CD4-positive, alpha-beta T cell treated with Interleukin-6 at 100 ng/mL for 8 hours (primary cell): Measurements from ENCODE around the gene GKN1.

Experiments
- DNase-seq: peaks from one replicate; pipeline ENCODE4 v3.0.0-alpha.2; 2020; ENCODE audit warnings: mixed read lengths, low spot score

Gene GKN1

DNA sequence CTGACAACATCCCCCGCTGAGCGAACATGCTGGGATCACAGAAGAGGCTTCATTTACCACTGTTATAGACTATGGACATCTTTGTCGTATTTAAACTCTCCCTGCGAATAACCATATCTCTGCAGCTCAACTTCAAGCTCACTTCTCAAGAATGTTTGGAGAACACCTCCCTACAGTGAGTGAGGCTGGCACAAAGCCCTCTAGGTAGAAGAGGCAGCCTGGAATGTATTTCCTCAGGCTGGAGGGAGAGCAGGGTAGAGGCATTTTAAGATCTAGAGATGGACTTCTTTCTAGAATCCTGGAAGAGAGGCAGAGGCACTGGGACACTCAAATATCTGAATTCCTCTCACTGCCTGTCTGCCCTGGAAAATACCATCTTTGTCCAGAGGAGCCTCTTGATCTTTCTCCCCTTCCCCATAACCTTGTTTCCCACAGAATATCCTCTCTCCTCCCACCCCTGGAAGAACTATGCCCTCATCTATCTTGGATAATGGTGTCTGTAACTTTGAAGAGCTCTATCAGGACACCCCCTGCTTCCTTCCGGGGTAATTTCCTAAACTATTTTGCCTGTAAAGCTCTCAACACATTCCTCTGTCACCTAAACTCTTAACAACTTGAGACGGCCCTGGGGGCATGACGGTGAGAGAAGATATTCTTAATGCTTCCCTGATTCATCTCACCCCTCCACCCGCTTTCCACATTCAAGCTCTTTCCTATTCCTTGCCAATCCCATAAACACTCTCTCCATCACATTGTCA is 36.2 kb downstream of the GKN1 start:
- no peak for DNase-seq

GRCh38 chr2:69011611-69012157 is 37.2 kb downstream of the GKN1 start:
- DNase-seq, result no peak

- DNase-seq, result peak; percentile 33
These were observed 38.1 kb downstream of the GKN1 start for GRCh38 chr2:69012310-69013141.

GRCh38 chr2:69013142-69013839 is 38.9 kb downstream of the GKN1 start, which contains the start of gene ANTXR1:
Gene ANTXR1, plus strand, starts transcription at chr2:69013179. Its CDS starts 321 bp downstream, at chr2:69013500.
- DNase-seq, result no peak

DNA sequence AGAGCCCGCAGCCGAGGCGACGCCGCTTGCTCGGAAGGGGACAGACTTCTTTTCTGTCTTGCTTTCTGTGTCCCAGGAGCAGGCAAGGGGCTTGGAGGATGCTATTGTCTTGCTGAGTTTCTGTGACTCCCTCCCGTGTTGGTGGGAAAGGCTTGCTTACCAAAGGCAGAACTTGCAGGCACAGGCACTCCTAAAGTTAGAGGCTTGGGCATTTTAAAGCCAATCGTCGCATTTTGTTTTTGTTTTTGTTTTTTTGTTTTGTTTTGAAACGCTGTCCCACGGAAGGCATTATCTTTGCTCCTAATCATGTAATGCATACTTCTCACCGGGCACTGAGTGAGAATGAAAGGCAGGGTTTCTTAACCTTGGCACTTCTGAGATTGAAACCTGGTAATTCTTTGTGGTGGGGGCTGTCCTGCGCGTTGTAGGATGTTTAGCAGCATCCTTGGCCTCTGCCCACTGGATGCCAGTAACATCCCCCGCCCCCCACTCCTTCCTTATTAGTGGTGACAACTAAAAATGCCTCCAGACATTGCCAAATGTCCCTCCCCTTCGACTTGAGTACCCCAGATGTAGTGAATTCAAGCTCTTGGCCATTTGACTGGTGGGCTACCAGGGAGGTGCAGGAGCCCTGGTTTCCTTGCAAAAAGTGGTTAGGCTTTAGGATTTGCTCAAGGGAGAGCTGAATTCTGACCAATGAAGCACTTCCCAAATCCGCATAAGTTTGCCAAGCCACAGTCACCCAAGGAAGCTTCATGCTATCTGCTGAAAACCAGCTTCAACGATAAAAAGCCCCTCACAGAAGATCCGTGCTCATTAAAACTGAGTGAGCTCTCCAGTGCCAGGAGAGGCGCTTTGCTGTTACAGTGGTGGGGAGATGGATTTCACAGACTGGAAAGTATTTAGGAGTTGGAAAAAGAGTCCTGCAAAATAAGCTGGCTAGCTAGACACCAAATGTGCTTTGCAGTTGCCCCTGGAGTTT is 39.7 kb downstream of the GKN1 start:
- DNase-seq, result no peak

GRCh38 chr2:69017080-69017479 is 42.6 kb downstream of the GKN1 start:
- no peak for DNase-seq

GRCh38 chr2:69017835-69018234 is 43.4 kb downstream of the GKN1 start:
- DNase-seq, result no peak

- no peak for DNase-seq
These were observed 44.3 kb downstream of the GKN1 start for GRCh38 chr2:69018678-69019095.

- no peak for DNase-seq
These were observed 46.3 kb downstream of the GKN1 start for GRCh38 chr2:69020496-69021426.

DNA sequence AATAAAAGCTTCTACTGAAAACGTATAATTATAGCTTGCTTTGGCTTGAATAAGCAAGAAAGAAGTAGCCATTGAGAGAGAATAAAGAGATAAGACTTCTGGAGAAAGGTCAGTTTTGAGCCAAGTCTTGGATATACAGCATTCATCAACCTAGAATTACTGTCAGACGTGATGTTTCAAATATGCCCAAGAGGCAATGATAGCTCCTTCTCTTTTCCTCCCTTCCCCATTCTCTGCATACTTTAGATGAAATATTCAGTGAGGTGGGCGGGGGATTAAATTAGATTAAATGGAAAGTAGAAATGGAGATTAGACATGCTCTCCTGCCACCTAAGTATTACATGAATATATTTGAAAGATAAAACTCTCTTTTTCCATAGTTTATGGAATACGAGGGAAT is 47.3 kb downstream of the GKN1 start:
- no peak for DNase-seq

- no peak for DNase-seq
These were observed 48.1 kb downstream of the GKN1 start for GRCh38 chr2:69022548-69022947.

DNA sequence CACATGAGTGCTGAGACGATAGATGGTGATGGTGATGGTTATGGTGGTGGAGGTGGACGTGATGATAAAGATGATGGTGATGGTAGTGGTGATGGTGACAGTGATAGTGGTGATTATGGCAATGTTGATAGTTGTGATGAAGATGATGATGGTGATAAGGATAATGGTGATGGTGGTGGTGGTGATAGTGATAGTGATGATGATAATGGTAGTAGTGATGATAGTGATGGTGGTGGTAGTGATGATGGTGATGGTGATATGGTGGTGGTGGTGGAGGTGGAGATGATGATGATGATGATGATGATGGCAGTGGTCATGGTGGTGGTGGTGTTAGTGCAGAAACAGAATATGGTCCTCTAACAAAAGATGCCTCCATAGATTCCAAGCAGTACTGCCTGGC is 48.8 kb downstream of the GKN1 start:
- DNase-seq, result no peak

DNA sequence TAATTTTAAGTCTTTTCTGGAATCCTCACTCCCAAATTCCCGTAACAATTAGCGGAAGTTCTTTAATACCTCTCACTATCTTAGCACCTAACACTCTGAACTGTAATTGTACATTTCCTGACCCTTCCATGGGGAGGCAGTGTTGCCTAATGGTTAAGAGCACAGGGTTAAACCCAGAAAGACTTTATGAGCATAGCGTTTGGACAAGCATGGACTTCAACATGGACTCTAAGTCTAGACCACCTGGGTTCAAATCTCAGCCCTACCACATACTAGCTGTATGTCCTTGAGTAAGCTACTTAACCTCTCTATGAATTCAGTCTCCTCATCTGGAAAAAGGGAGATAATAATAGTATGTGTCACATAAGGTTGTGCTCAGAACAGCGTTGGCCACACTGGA is 51.6 kb downstream of the GKN1 start:
- DNase-seq, result no peak

DNA sequence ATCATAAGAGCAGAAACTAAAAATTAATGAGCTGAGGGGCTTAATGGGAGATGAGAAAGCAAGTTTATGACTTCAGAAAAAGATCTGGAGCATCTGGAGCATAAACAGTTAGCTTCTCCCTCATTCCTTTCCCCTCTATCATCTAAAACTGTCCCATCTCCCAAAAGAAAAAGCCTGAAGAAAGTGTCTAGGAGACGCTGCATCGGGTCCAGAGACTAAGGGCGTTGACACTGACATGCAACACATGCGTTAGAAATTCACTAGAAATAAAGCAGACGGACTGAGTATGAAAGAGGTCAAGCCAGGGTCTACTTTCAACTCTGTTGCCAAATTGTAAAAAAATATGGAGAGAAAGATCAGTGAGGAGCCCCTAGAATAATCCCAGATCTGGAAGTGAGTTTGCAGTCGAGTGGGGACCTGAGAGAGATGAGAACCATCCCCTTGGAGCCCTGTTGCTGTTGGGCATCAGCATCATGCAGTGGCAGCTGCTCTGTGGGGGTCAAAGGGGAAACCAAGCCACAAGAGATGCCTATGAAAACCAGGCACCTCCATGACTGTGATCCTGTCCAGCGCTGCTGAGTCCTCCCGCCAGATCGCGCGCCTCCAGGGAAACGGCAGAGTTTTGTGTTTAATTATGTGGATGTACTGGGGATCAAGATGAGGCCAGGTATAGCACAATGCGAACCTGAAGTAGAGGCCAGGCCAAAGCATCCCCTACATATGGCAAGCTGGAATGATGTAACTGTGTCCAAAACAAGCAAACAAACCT is 52.4 kb downstream of the GKN1 start:
- DNase-seq, result no peak
